ENCODE data around the gene RMDN2. TPM values are rescaled to one million over a fixed set of nuclear protein-coding genes. Genes with fewer than 3 reads are reported as not detected.

The RMDN2 gene
- total and polyA plus RNA-seq, 10 of the 15 experiments (the other 5 are each of a cell fraction or from before 2014, with no cell fraction given), result 2.6 to 12.4 (median 9.2) TPM

DNA sequence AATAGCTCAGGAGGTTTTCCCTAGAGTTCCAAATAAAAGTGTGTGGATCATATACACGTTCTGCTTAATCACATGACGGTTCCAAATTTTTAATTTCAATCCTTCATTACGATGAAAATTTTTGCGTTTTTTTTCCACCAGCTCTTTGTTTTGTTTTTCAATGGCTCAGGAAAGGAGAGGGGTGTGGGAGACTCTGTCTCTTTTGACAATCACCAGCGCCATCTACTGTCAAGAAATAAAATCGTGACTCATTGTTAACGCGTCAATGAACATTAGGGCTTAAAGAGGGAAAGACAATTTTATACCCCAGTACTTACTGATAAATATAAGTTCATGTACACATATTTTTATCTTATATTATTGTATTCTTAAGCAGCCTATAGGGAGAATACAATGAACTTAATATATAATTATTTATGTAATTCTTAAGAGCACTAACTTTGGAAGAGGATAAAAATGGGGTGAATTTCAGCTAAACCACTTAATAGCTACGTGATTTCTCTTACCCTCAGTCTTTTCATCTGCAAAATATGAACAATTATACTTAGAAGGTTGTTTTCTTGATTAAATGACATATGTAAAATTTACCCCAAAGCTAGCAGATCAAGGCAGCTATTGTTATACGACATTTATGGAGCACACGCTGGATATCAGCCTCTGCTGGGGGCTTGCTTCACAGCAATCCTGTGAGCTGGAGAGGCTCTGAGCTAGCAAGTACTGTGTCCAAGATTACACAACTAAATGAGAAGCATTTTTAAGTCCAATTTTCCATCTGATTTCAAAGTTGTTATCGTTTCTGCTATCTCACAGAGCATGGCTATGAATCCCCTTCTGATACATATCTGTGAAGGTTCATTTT is 47.4 kb upstream of the RMDN2 start:
- no TSS peak for BruUV-seq (replicated peaks)
- Histone ChIP-seq H3K79me2 (ENCODE audit: control insufficient read depth, insufficient read depth, low read length) (no peaks in the 10 kb centered on the region), H3K27me3 (replicated peaks in 1 of 2; ENCODE audit: control insufficient read depth in 2 of 2, insufficient read depth in 2 of 2, low read length in 1 of 2) (peaks cover 0 to 2% of the 10 kb centered on the region in 2 experiments; a peak in 2 of 4 replicates), H3K4me1 (ENCODE audit: control insufficient read depth, insufficient read depth, low read length) (peaks cover 8% of the 10 kb centered on the region), H3K4me2 (ENCODE audit: control insufficient read depth, insufficient read depth) (0 out of 2 replicates have a peak overlapping the region, but pooled peaks have one; percentile 38), H4K20me1 (ENCODE audit: control insufficient read depth, insufficient read depth) (no peaks in the 10 kb centered on the region), H3K27ac (ENCODE audit: control insufficient read depth, insufficient read depth) (no peak overlapping the region), H3K9me3 (replicated peaks; ENCODE audit: control insufficient read depth, insufficient read depth, low read length) (no peaks in the 10 kb centered on the region), H3K9ac (ENCODE audit: control insufficient read depth, insufficient read depth, low read length) (no peak overlapping the region), H2AFZ (ENCODE audit: control insufficient read depth, low read depth, low read length) (no peak overlapping the region), H3K36me3 (ENCODE audit: control insufficient read depth in 2 of 2, insufficient read depth in 2 of 2, low read length in 1 of 2) (no peaks in the 10 kb centered on the region; a peak in 1 of 4 replicates), H3K4me3 (no peak overlapping the region)
- DNase-seq (ENCODE audit: low read depth, low spot score) (no peak), FAIRE-seq (peak; percentile 78), ATAC-seq (peak; percentile 77)
- ChIA-PET POLR2A (interaction anchor here (1.0 to 6.9 kb wide), 6 partner anchors 10 to 304 kb away, joined by 3 to 61 read pairs (median 4); partner anchors contain the start of gene CDC42EP3), SMC1A (ENCODE audit: uncharacterized antibody, unreplicated experiment) (interaction anchor here (0.6 to 13.5 kb wide), 65 partner anchors 9 to 1092 kb away, joined by 3 to 271 read pairs (median 4); no protein-coding TSS in a partner anchor), RAD21 (ENCODE audit: unreplicated experiment) (interaction anchor here (0.5 to 13.0 kb wide), 73 partner anchors 8 to 708 kb away, joined by 3 to 215 read pairs (median 5); partner anchors contain the start of genes CDC42EP3 and RMDN2), CTCF (interaction anchor here (0.5 to 13.6 kb wide), 98 partner anchors 8 to 1222 kb away, joined by 3 to 336 read pairs (median 4); partner anchors contain the start of genes CDC42EP3 and EIF2AK2)
- 25% methylated on average over 12 of the region's 12 CpGs for WGBS (ENCODE audit: insufficient coverage, insufficient replicate concordance, low lambda C conversion rate, missing lambda C conversion rate)
- in situ Hi-C loops (cut with MboI) (no loop called here), intact Hi-C loops (cut with micrococcal nuclease; ENCODE audit: unreplicated experiment) (loop anchor here (1.0 to 5.0 kb wide), 6 partner anchors 45 to 710 kb away; partner anchors contain the start of gene CDC42EP3)
- no peak for TF ChIP-seq CBX5 (IDR thresholded peaks at IDR 0.05; ENCODE audit: low read depth)
- no peak for TF ChIP-seq MTA3 (IDR thresholded peaks at IDR 0.05; ENCODE audit: borderline replicate concordance, low read length)
- TF ChIP-seq ATF2 (IDR thresholded peaks at IDR 0.05; ENCODE audit: low read length), result no peak
- TF ChIP-seq NR2C2 (IDR thresholded peaks at IDR 0.05; ENCODE audit: borderline replicate concordance, control insufficient read depth, insufficient read length, low read depth), result no peak
- no peak for TF ChIP-seq ZBTB40 (IDR thresholded peaks at IDR 0.05; ENCODE audit: borderline replicate concordance)
- no peak for TF ChIP-seq BCL3 (IDR thresholded peaks at IDR 0.05; ENCODE audit: borderline replicate concordance, insufficient read depth, low read depth, low read length, poor library complexity, severe bottlenecking)
- no peak for TF ChIP-seq SREBF2 (IDR thresholded peaks at IDR 0.05; ENCODE audit: low read length)
- no peak for TF ChIP-seq IKZF1 (conservative IDR thresholded peaks at IDR 0.05)
- no peak for TF ChIP-seq HDAC2 (IDR thresholded peaks at IDR 0.05)
- TF ChIP-seq TBL1XR1 (IDR thresholded peaks at IDR 0.05; ENCODE audit: low read depth, low read length), result no peak
- TF ChIP-seq CREB1 (IDR thresholded peaks at IDR 0.05; ENCODE audit: low read depth), result no peak
- no peak for TF ChIP-seq JUNB (IDR thresholded peaks at IDR 0.05)
- no peak for TF ChIP-seq MYC (IDR thresholded peaks at IDR 0.05; ENCODE audit: insufficient read depth, insufficient read length, insufficient replicate concordance, low read length, severe bottlenecking)
- TF ChIP-seq SPI1 (IDR thresholded peaks at IDR 0.05; ENCODE audit: borderline replicate concordance, insufficient read depth, low read depth, low read length), result no peak
